ENCODE results near the gene UBE2E2. TPM values are rescaled to one million over a fixed set of nuclear protein-coding genes. Genes with fewer than 3 reads are reported as not detected.

Gene UBE2E2
- total RNA-seq, 3 donors from 2014 or later = 31.5 to 96.2 (median 59.7) TPM

- Histone ChIP-seq H3K4me3 (no peak overlapping the region), H3K4me1 (no peaks in the 10 kb centered on the region), H3K27me3 (no peaks in the 10 kb centered on the region), H3K36me3 (no peaks in the 10 kb centered on the region), H3K9me3 (no peaks in the 10 kb centered on the region), H3K27ac (no peak overlapping the region)
- intact Hi-C loops (cut with DNase I; ENCODE audit: low total_unique reads) = no loop called here
- TF ChIP-seq CTCF (IDR thresholded peaks at IDR 0.05) (no peak), POLR2A (IDR thresholded peaks at IDR 0.05) (no peak), POLR2AphosphoS5 (IDR thresholded peaks at IDR 0.05) (no peak)
- DNase-seq (ENCODE audit: low spot score in 2 of 2) = no peak
Measured at GRCh38 chr3:23244324-23245041, 41.4 kb downstream of the UBE2E2 start.

GRCh38 chr3:23246651-23247050, 43.5 kb downstream of the UBE2E2 start:
- no peaks in the 10 kb centered on the region for H3K36me3 ChIP-seq
- no peak overlapping the region for H3K27ac ChIP-seq
- no peaks in the 10 kb centered on the region for H3K9me3 ChIP-seq
- H3K27me3 ChIP-seq = no peaks in the 10 kb centered on the region
- no peak for DNase-seq (ENCODE audit: low spot score in 2 of 2)
- no peaks in the 10 kb centered on the region for H3K4me1 ChIP-seq
- TF ChIP-seq POLR2A (IDR thresholded peaks at IDR 0.05) = no peak
- TF ChIP-seq CTCF (IDR thresholded peaks at IDR 0.05) = no peak
- no peak for TF ChIP-seq POLR2AphosphoS5 (IDR thresholded peaks at IDR 0.05)
- intact Hi-C loops (cut with DNase I; ENCODE audit: low total_unique reads) = no loop called here
- no peak overlapping the region for H3K4me3 ChIP-seq

- Histone ChIP-seq H3K36me3 (no peaks in the 10 kb centered on the region), H3K27ac (no peak overlapping the region), H3K4me3 (no peak overlapping the region), H3K9me3 (no peaks in the 10 kb centered on the region), H3K4me1 (no peaks in the 10 kb centered on the region), H3K27me3 (no peaks in the 10 kb centered on the region)
- TF ChIP-seq POLR2AphosphoS5 (IDR thresholded peaks at IDR 0.05) (no peak), POLR2A (IDR thresholded peaks at IDR 0.05) (no peak), CTCF (IDR thresholded peaks at IDR 0.05) (no peak)
- intact Hi-C loops (cut with DNase I; ENCODE audit: low total_unique reads) = no loop called here
- DNase-seq (ENCODE audit: low spot score in 2 of 2) = no peak
Measured at GRCh38 chr3:23248594-23249131, 45.5 kb downstream of the UBE2E2 start.

- Histone ChIP-seq H3K4me3 (no peak overlapping the region), H3K27ac (no peak overlapping the region), H3K27me3 (no peaks in the 10 kb centered on the region), H3K36me3 (no peaks in the 10 kb centered on the region), H3K9me3 (no peaks in the 10 kb centered on the region), H3K4me1 (no peaks in the 10 kb centered on the region)
- no peak for TF ChIP-seq POLR2A (IDR thresholded peaks at IDR 0.05)
- no peak for TF ChIP-seq CTCF (IDR thresholded peaks at IDR 0.05)
- intact Hi-C loops (cut with DNase I; ENCODE audit: low total_unique reads) = no loop called here
- no peak for DNase-seq (ENCODE audit: low spot score in 2 of 2)
Measured at GRCh38 chr3:23249961-23250360, 46.8 kb downstream of the UBE2E2 start.

GRCh38 chr3:23252122-23252521, 49.0 kb downstream of the UBE2E2 start:
- Histone ChIP-seq H3K4me3 (no peak overlapping the region), H3K27me3 (no peaks in the 10 kb centered on the region), H3K27ac (no peak overlapping the region), H3K9me3 (no peaks in the 10 kb centered on the region), H3K36me3 (no peaks in the 10 kb centered on the region), H3K4me1 (no peaks in the 10 kb centered on the region)
- TF ChIP-seq POLR2A (IDR thresholded peaks at IDR 0.05) (no peak), POLR2AphosphoS5 (IDR thresholded peaks at IDR 0.05) (no peak), CTCF (IDR thresholded peaks at IDR 0.05) (no peak)
- intact Hi-C loops (cut with DNase I; ENCODE audit: low total_unique reads) = no loop called here
- no peak for DNase-seq (ENCODE audit: low spot score in 2 of 2)
